IMR-90 (cell line): Measurements from ENCODE around the gene JMJD8. TPM values are rescaled to one million over a fixed set of nuclear protein-coding genes. Genes with fewer than 3 reads are reported as not detected.

Experiments used
- ATAC-seq: fragments of 200-7000 bp; cut with Tn5 transposase; 2 replicates; pipeline ENCODE4 v1.9.1; 2020; ENCODE audit warnings: low read depth, mild to moderate bottlenecking, moderate library complexity
- BruUV-seq: library from RNA; stranded (reverse); fragments of 400-500 nt; replicated peaks from 2 replicates; lab custom pipeline; 2021; lab: Mats Ljungman, UMichigan
- CTCF ChIA-PET: fragments of 300-600 bp; formaldehyde crosslinking; extraction: SDS; loops from one replicate; lab custom pipeline; 2021; ENCODE audit warnings: antibody characterized with exemption; lab: Yijun Ruan, JAX
- POLR2A ChIA-PET: fragments of 300-600 bp; sonication (Branson Sonifier 250); formaldehyde crosslinking; loops from one replicate; lab custom pipeline; 2022; ENCODE audit warnings: antibody characterized with exemption; ENCODE audit not compliant: unreplicated experiment; lab: Charles Lee
- DNase-seq: peaks from one replicate; pipeline ENCODE4 v3.0.0; 2013
- H2AFZ ChIP-seq: replicated peaks from 2 replicates; pipeline ENCODE3; 2013; ENCODE audit warnings: low read length, mild to moderate bottlenecking; ENCODE audit not compliant: poor library complexity
- H2AK5ac ChIP-seq: 2 replicates; pipeline ENCODE4 v1.6.1; 2013; ENCODE audit warnings: low read depth, low read length, inconsistent platforms
- H2AK9ac ChIP-seq: replicated peaks from 2 replicates; pipeline ENCODE3; 2013; ENCODE audit warnings: mild to moderate bottlenecking, low read depth, low read length, moderate library complexity; ENCODE audit not compliant: poor library complexity
- H2BK120ac ChIP-seq: 2 replicates; pipeline ENCODE4 v1.6.1; 2013; ENCODE audit warnings: low read depth, low read length, inconsistent platforms
- H2BK15ac ChIP-seq: 3 replicates; pipeline ENCODE4 v1.6.1; 2013; ENCODE audit warnings: low read depth, low read length, inconsistent platforms
- H2BK20ac ChIP-seq: 2 replicates; pipeline ENCODE4 v1.6.1; 2013; ENCODE audit warnings: low read depth, mild to moderate bottlenecking, inconsistent platforms, low read length, moderate library complexity
- H2BK5ac ChIP-seq: 2 replicates; pipeline ENCODE4 v1.6.1; 2013; ENCODE audit warnings: mild to moderate bottlenecking, low read depth, low read length, inconsistent platforms; ENCODE audit not compliant: poor library complexity, severe bottlenecking
- H3K14ac ChIP-seq: replicated peaks from 2 replicates; pipeline ENCODE4 v1.6.1; 2013; ENCODE audit warnings: low read depth, low read length, inconsistent platforms
- H3K18ac ChIP-seq: 2 replicates; pipeline ENCODE4 v1.6.1; 2013; ENCODE audit warnings: low read depth, low read length, control low read depth
- H3K23ac ChIP-seq: 2 replicates; pipeline ENCODE4 v1.6.1; 2013; ENCODE audit warnings: low read depth, low read length, inconsistent platforms
- H3K27ac ChIP-seq: 2 replicates; pipeline ENCODE4 v1.5.1; 2013; ENCODE audit warnings: mild to moderate bottlenecking, control low read depth, low read length; ENCODE audit not compliant: insufficient read depth
- H3K27me3 ChIP-seq: 2 replicates; pipeline ENCODE4 v1.6.1; 2013; ENCODE audit warnings: low read length; ENCODE audit not compliant: control insufficient read depth, insufficient read depth
- H3K36me3 ChIP-seq: 2 replicates; pipeline ENCODE4 v1.6.1; 2013; ENCODE audit warnings: low read length, mixed read lengths; ENCODE audit not compliant: control insufficient read depth, insufficient read depth
- H3K4ac ChIP-seq: 2 replicates; pipeline ENCODE4 v1.6.1; 2013; ENCODE audit warnings: low read depth, low read length, inconsistent platforms
- H3K4me1 ChIP-seq: 2 replicates; pipeline ENCODE4 v1.6.1; 2013; ENCODE audit warnings: low read length, mixed read lengths; ENCODE audit not compliant: control insufficient read depth, insufficient read depth
- H3K4me2 ChIP-seq: 2 replicates; pipeline ENCODE4 v1.6.1; 2013; ENCODE audit warnings: low read depth, mild to moderate bottlenecking, control low read depth, low read length, moderate library complexity
- H3K4me3 ChIP-seq: 2 replicates; pipeline ENCODE4 v1.5.1; 2013; ENCODE audit warnings: low read depth, mild to moderate bottlenecking, control low read depth, low read length, moderate library complexity; ENCODE audit not compliant: insufficient read depth
- H3K56ac ChIP-seq: 2 replicates; pipeline ENCODE4 v1.6.1; 2013; ENCODE audit warnings: low read length, inconsistent platforms; ENCODE audit not compliant: insufficient read depth; ENCODE audit errors: extremely low read depth
- H3K79me1 ChIP-seq, 2 experiments: 2 replicates each; pipeline ENCODE4 v1.6.1; 2013; ENCODE audit warnings: low read length in 2 of 2, inconsistent platforms in 1 of 2, low read depth in 1 of 2
- H3K9ac ChIP-seq: 2 replicates; pipeline ENCODE4 v1.6.1; 2013; ENCODE audit warnings: low read depth, low read length, control low read depth
- H3K9me1 ChIP-seq: 2 replicates; pipeline ENCODE4 v1.6.1; 2013; ENCODE audit warnings: low read length, inconsistent platforms; ENCODE audit not compliant: insufficient read depth
- H3K9me3 ChIP-seq: 2 replicates; pipeline ENCODE4 v1.6.1; 2013; ENCODE audit warnings: low read length; ENCODE audit not compliant: control insufficient read depth, insufficient read depth
- H4K20me1 ChIP-seq: 2 replicates; pipeline ENCODE4 v1.6.1; 2013; ENCODE audit warnings: low read length, inconsistent platforms; ENCODE audit not compliant: insufficient read depth
- H4K5ac ChIP-seq: 2 replicates; pipeline ENCODE4 v1.6.1; 2013; ENCODE audit warnings: mild to moderate bottlenecking, low read depth, low read length, control low read depth
- H4K8ac ChIP-seq, 2 experiments: 2 replicates each; pipeline ENCODE4 v1.6.1; 2013; ENCODE audit warnings: low read depth in 2 of 2, low read length in 2 of 2, control low read depth in 1 of 2, inconsistent platforms in 1 of 2
- H4K91ac ChIP-seq: 2 replicates; pipeline ENCODE4 v1.6.1; 2013; ENCODE audit warnings: low read depth, low read length, inconsistent platforms; ENCODE audit not compliant: insufficient read depth
- BHLHE40 ChIP-seq: fragments of 150-350 bp; IDR thresholded peaks from 2 replicates; pipeline ENCODE4 v1.6.1; 2016; ENCODE audit warnings: mild to moderate bottlenecking, low read depth, low read length
- CTCF ChIP-seq: conservative IDR thresholded peaks from 2 replicates; pipeline ENCODE4 v1.5.1; 2012; ENCODE audit warnings: mild to moderate bottlenecking, low read depth, low read length, improper control_type of control experiment
- FOS ChIP-seq: fragments of 150-350 bp; IDR thresholded peaks from 2 replicates; pipeline ENCODE4 v1.6.1; 2016; ENCODE audit warnings: low read depth, low read length
- MAFK ChIP-seq: IDR thresholded peaks from 2 replicates; pipeline ENCODE4 v1.6.1; 2012; ENCODE audit warnings: low read depth, low read length, improper control_type of control experiment
- MAZ ChIP-seq: IDR thresholded peaks from 2 replicates; pipeline ENCODE4 v1.6.1; 2012; ENCODE audit warnings: low read depth, mild to moderate bottlenecking, low read length, improper control_type of control experiment, moderate library complexity, borderline replicate concordance
- MXI1 ChIP-seq: IDR thresholded peaks from 2 replicates; pipeline ENCODE4 v1.6.1; 2012; ENCODE audit warnings: low read depth, mild to moderate bottlenecking, low read length, moderate library complexity, borderline replicate concordance
- NFE2L2 ChIP-seq: fragments of 150-350 bp; IDR thresholded peaks from 2 replicates; pipeline ENCODE4 v1.6.1; 2016; ENCODE audit warnings: low read depth, mild to moderate bottlenecking, low read length
- USF2 ChIP-seq: fragments of 150-350 bp; IDR thresholded peaks from 2 replicates; pipeline ENCODE4 v1.6.1; 2017; ENCODE audit warnings: mild to moderate bottlenecking, antibody characterized with exemption, low read length, low read depth
- WGBS, 2 experiments: methylation state at CpG; one replicate each; pipeline versions ENCODE4 v1.1.5 to v1.1.7; 2013; ENCODE audit warnings: missing lambda C conversion rate in 2 of 2; ENCODE audit not compliant: insufficient read length in 1 of 2; ENCODE audit errors: extremely low coverage in 2 of 2; 5-methylcytosine and 5-hydroxymethylcytosine counted together
- dilution Hi-C: fragments of 300-500 bp; cut with HindIII; formaldehyde crosslinking; loops from one replicate; pipeline ENCODE4 v1.14.3; 2018; ENCODE audit warnings: low sequenced_read_pairs; ENCODE audit not compliant: unreplicated experiment
- in situ Hi-C: fragments of 300-500 bp; cut with MboI; formaldehyde crosslinking; loops from 3 replicates; pipeline ENCODE4 v1.14.3; 2019; ENCODE audit warnings: low sequenced_read_pairs, inconsistent platforms, mixed read lengths
- intact Hi-C: fragments of 100-400 bp; cut with micrococcal nuclease; formaldehyde crosslinking; loops from 2 replicates; pipeline ENCODE4 v1.10.0; 2022
- polyA plus RNA-seq, 3 experiments: library from polyadenylated mRNA; depleted of rRNA; stranded (reverse); fragments of >200 nt; gene quantifications; 2 replicates each; pipeline ENCODE4 v1.2.3, GENCODE V29; 2012; ENCODE audit warnings: low replicate concordance in 1 of 3
- total RNA-seq: library from RNA; depleted of rRNA; stranded (reverse); fragments of >200 nt; gene quantifications from 2 replicates; pipeline ENCODE4 v1.2.3, GENCODE V29; 2012

Gene JMJD8
- total and polyA plus RNA-seq, 2 of the 4 experiments (the other 2 are of a cell fraction), result 17.7 to 62.5 TPM

- Histone ChIP-seq H3K4ac (no peak overlapping the region), H3K36me3 (peaks cover 12% of the 10 kb centered on the region; the same call in 1 of the 2 replicates), H3K14ac (no peak overlapping the region), H3K4me1 (peaks cover 25% of the 10 kb centered on the region), H3K27ac (no peak overlapping the region), H3K23ac (no peak overlapping the region), H3K56ac (no peak overlapping the region), H3K4me2 (no peak overlapping the region), H2BK120ac (no peak overlapping the region), H2AFZ (peak overlapping the region; percentile 5), H2BK5ac (no peak overlapping the region), H2BK20ac (no peak overlapping the region), H4K8ac (no peak overlapping the region), H3K27me3 (no peaks in the 10 kb centered on the region), H2AK5ac (no peak overlapping the region), H4K20me1 (peaks cover 4% of the 10 kb centered on the region), H3K9ac (no peak overlapping the region), H4K91ac (no peak overlapping the region), H3K18ac (no peak overlapping the region), H3K9me1 (peaks cover 8% of the 10 kb centered on the region; the same call in 1 of the 2 replicates), H3K4me3 (no peak overlapping the region), H2BK15ac (no peak overlapping the region), H2AK9ac (peak overlapping the region; percentile 5), H3K79me1 (peaks cover 0 to 17% of the 10 kb centered on the region in 2 experiments; a peak in 2 of 4 replicates), H3K9me3 (no peaks in the 10 kb centered on the region), H4K5ac (no peak overlapping the region)
- intact Hi-C loops (no loop called here), in situ Hi-C loops (no loop called here), dilution Hi-C loops (no loop called here)
- ATAC-seq (no peak), DNase-seq (no peak)
- WGBS, 2 experiments, result 97% methylated on average over 55 of the region's 74 CpGs; no CpG with 5 or more reads in 1 of the 2 experiments
- no TSS peak for BruUV-seq
- ChIA-PET POLR2A (no interaction called here), CTCF (no interaction called here)
- TF ChIP-seq CTCF (no peak), BHLHE40 (no peak), MAFK (no peak), NFE2L2 (no peak), USF2 (no peak), FOS (no peak), MXI1 (no peak), MAZ (no peak)
These were observed 50.6 kb downstream of the JMJD8 start for GRCh38 chr16:633336-634050.
